Measurements from ENCODE around the gene GLI1.
"Not testable (repeated sequence)": the region's sequence is repeated elsewhere in the genome, so short reads cannot be mapped to it uniquely, and the experiment has no call there.

Gene GLI1

GRCh38 chr12:57490126-57490525 is 30.5 kb downstream of the GLI1 start:
- FAIRE-seq (no peak), DNase-seq (ENCODE audit: extremely low spot score, insufficient read length, low read depth) (no peak)

GRCh38 chr12:57491393-57492280 is 32.1 kb downstream of the GLI1 start:
- DNase-seq (ENCODE audit: extremely low spot score, insufficient read length, low read depth) (no peak), FAIRE-seq (no peak)

GRCh38 chr12:57495051-57495701 is 35.6 kb downstream of the GLI1 start:
- DNase-seq (ENCODE audit: extremely low spot score, insufficient read length, low read depth); FAIRE-seq: not testable (repeated sequence)

GRCh38 chr12:57496822-57497221 is 37.2 kb downstream of the GLI1 start:
- FAIRE-seq = no peak
- no peak for DNase-seq (ENCODE audit: extremely low spot score, insufficient read length, low read depth)

DNA sequence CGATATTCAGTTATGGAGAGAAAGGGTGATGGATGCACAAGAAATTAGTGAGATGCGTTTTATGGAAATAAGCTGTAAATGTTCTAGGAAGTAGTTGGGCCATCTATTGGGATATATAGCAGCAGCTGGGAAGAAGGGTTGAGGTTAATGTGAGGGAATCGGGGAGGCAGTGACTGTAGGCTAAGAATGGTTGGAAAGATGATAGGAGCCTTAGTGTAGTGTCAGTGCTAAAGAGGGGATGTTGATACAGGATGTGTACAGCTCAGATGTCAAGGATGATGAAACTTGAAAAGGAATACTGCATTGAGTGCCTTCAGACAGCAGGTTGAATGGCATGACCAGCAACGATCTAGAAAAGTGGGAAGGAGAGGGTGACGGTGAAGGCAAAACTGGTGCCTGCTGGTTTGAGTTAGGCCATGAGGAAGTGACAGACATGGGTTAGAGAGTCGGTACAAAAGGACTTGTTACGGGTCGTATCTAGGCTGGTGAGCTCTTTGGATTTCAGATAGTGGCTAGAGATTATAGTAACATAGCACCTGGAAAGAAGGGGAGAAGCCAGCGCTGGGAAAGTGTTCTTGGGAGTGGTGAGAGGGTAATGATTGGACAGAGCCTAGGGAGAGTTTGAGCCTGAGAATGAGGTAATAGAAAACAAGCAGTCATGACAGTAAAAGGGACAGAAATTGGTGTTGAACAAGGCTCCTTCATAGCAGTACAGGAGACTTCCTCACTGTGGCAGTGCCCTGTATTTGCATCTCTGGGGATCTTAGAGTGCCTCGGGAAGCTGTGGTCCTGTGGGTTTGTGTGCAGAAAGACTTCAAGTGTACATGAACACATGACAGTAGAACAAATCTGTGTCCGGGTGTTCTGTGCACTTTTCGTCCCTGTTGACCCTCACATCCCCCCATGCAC is 37.9 kb downstream of the GLI1 start:
- FAIRE-seq (no peak), DNase-seq (ENCODE audit: extremely low spot score, insufficient read length, low read depth) (no peak)

GRCh38 chr12:57498132-57498502 is 38.5 kb downstream of the GLI1 start:
- DNase-seq (ENCODE audit: extremely low spot score, insufficient read length, low read depth) (no peak), FAIRE-seq (no peak)

GRCh38 chr12:57498571-57498970 is 39.0 kb downstream of the GLI1 start:
- DNase-seq (ENCODE audit: extremely low spot score, insufficient read length, low read depth) = no peak
- FAIRE-seq = no peak

DNA sequence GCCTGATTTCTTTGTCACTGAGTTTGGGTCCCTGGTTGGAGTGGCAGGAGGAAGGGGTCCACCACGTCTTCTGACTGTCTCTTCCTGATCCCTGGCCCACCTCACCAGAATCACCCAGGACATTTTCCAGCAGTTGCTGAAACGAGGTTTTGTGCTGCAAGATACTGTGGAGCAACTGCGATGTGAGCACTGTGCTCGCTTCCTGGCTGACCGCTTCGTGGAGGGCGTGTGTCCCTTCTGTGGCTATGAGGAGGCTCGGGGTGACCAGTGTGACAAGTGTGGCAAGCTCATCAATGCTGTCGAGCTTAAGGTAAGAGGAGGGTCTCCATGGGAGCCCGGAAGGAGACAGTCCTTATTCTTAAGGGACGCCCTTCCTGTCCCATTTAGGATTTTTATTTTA is 40.6 kb downstream of the GLI1 start:
- FAIRE-seq (no peak), DNase-seq (ENCODE audit: extremely low spot score, insufficient read length, low read depth) (no peak)

DNA sequence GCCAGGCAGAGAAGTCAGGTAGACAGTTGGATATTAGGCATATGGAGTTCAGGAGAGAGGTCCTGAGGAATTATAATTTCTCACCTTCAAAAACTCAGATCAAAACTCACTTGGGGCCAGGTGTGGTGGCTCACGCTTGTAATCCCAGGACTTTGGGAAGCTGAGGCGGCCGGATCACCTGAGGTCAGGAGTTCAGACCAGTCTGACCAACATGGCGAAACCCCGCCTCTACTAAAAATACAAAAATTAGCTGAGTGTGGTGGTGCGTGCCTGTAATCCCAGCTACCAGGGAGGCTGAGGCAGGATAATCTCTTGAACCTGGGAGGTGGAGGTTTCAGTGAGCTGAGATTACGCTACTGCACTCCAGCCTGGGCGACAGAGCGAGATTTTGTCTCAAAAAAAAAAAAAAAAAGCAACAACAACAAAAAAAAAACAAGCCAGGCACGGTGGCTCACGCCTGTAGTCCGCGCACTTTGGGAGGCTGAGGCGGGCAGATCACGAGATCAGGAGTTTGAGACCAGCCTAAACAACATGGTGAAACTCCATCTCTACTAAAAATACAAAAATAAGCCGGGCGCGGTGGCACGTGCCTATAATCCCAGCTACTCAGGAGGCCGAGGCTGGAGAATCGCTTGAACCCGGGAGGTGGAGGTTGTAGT is 42.9 kb downstream of the GLI1 start:
- FAIRE-seq; DNase-seq (ENCODE audit: extremely low spot score, insufficient read length, low read depth): not testable (repeated sequence)

- DNase-seq (ENCODE audit: extremely low spot score, insufficient read length, low read depth); FAIRE-seq: not testable (repeated sequence)
These were observed 47.0 kb downstream of the GLI1 start for GRCh38 chr12:57506541-57506940.

- not testable (repeated sequence) for DNase-seq (ENCODE audit: extremely low spot score, insufficient read length, low read depth); FAIRE-seq
These were observed 48.2 kb downstream of the GLI1 start for GRCh38 chr12:57507796-57508195.

DNA sequence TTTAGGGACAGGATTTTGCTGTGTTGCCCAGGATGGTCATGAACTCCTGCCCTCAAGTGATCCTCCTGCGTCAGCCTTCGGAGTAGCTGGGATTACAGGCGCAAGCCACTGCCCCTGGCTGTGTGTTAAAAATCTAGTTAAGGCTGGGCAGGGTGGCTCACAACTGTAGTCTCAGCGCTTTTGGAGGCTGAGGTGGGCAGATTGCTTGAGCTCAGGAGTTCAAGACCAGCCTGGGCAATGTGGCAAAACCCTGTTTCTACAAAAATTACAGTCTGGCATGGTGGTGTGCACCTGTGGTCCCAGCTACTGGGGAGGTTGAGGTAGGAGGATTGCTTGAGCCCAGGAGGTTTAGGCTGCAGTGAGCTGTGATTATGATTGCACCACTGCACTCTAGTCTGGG is 51.6 kb downstream of the GLI1 start:
- DNase-seq (ENCODE audit: extremely low spot score, insufficient read length, low read depth) (no peak), FAIRE-seq (no peak)

- DNase-seq (ENCODE audit: extremely low spot score, insufficient read length, low read depth) (no peak), FAIRE-seq (no peak)
These were observed 52.2 kb downstream of the GLI1 start for GRCh38 chr12:57511588-57512325.

DNA sequence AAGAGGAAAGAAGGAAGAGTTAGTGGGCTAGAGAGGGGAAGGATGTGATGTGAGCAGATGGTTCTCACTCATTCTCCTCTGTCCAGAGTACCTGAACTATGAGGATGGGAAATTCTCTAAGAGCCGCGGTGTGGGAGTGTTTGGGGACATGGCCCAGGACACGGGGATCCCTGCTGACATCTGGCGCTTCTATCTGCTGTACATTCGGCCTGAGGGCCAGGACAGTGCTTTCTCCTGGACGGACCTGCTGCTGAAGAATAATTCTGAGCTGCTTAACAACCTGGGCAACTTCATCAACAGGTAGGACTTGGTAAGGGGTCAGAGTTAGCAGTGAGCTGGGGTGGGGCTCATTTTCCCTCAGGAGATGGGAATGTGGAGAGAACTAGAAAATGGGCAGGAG is 53.1 kb downstream of the GLI1 start:
- DNase-seq (ENCODE audit: extremely low spot score, insufficient read length, low read depth) = no peak
- no peak for FAIRE-seq

GRCh38 chr12:57513266-57513665 is 53.7 kb downstream of the GLI1 start:
- DNase-seq (ENCODE audit: extremely low spot score, insufficient read length, low read depth) (no peak), FAIRE-seq (no peak)

GRCh38 chr12:57513677-57514076 is 54.1 kb downstream of the GLI1 start:
- FAIRE-seq; DNase-seq (ENCODE audit: extremely low spot score, insufficient read length, low read depth): not testable (repeated sequence)

DNA sequence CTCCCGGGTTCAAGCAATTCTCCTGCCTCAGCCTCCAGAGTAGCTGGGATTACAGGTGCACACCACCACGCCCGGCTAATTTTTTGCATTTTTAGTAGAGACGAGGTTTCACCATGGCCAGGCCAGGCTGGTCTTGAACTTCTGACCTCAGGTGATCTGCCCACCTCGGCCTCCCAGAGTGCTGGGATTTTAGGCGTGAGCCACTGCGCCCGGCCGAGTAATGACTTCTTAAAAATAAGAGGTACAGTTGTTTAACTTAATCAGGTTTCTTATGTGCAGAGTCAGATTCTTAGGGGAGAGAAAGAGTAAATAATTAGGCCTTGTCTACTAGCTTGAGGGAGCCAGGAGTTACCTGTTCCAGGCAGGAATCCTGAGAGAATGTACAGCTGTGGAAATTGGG is 54.7 kb downstream of the GLI1 start:
- FAIRE-seq; DNase-seq (ENCODE audit: extremely low spot score, insufficient read length, low read depth): not testable (repeated sequence)

DNA sequence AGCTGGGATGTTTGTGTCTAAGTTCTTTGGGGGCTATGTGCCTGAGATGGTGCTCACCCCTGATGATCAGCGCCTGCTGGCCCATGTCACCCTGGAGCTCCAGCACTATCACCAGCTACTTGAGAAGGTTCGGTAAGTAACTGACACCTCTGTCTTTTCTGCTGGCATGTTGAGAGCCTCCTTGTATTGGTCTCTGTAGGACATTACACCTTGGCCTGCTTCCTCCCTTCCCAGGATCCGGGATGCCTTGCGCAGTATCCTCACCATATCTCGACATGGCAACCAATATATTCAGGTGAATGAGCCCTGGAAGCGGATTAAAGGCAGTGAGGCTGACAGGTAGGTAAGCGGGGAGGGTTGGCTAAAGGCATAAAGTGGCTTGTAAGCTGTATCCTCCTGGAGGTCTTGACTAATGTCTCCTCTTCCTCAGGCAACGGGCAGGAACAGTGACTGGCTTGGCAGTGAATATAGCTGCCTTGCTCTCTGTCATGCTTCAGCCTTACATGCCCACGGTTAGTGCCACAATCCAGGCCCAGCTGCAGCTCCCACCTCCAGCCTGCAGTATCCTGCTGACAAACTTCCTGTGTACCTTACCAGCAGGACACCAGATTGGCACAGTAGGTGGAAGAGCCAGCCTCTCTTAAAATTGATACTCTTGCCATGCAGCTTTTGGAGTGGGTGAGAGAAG is 55.3 kb downstream of the GLI1 start:
- DNase-seq (ENCODE audit: extremely low spot score, insufficient read length, low read depth) = no peak
- FAIRE-seq = no peak
